ENCODE results near the gene FADS1. TPM values are rescaled to one million over a fixed set of nuclear protein-coding genes. Genes with fewer than 3 reads are reported as not detected.

Gene FADS1
- total and polyA plus RNA-seq, 7 experiments from 2014 or later = 0.62 to 52.1 (median 2.6) TPM; not detected in 1

GRCh38 chr11:61785837-61786402 is 30.9 kb downstream of the FADS1 start:
- CTCF ChIA-PET = no interaction called here
- DNase-seq (no peak), ATAC-seq (no peak)
- Histone ChIP-seq H3K27ac (ENCODE audit: low read depth, low read length) (no peak overlapping the region), H3K4me1 (ENCODE audit: control insufficient read depth in 2 of 2, insufficient read depth in 2 of 2, low read length in 2 of 2) (no peaks in the 10 kb centered on the region), H3K36me3 (ENCODE audit: control insufficient read depth in 2 of 3, insufficient read depth in 3 of 3, low read length in 3 of 3) (peaks cover 3 to 69% (median 8%) of the 10 kb centered on the region in 3 experiments), H3K9me3 (ENCODE audit: control insufficient read depth in 2 of 3, low read length in 3 of 3) (no peaks in the 10 kb centered on the region), H3K4me3 (ENCODE audit: low read length) (no peak overlapping the region), H3K27me3 (ENCODE audit: control insufficient read depth in 2 of 2, insufficient read depth in 2 of 2, low read length in 2 of 2) (no peaks in the 10 kb centered on the region)
- peaks cover 0 to 19% (median 13%) of the 10 kb centered on the region in 7 donors for H3K4me1 Mint-ChIP-seq
- POLR2A ChIA-PET = no interaction called here
- no peak overlapping the region for H3K4me3 Mint-ChIP-seq
- no peak overlapping the region for H3K27ac Mint-ChIP-seq
- H3K9me3 Mint-ChIP-seq = no peaks in the 10 kb centered on the region
- no peaks in the 10 kb centered on the region for H3K27me3 Mint-ChIP-seq
- intact Hi-C loops (cut with micrococcal nuclease) = no loop called here
- peaks cover 0 to 25% (median 6%) of the 10 kb centered on the region in 5 donors for H3K36me3 Mint-ChIP-seq

DNA sequence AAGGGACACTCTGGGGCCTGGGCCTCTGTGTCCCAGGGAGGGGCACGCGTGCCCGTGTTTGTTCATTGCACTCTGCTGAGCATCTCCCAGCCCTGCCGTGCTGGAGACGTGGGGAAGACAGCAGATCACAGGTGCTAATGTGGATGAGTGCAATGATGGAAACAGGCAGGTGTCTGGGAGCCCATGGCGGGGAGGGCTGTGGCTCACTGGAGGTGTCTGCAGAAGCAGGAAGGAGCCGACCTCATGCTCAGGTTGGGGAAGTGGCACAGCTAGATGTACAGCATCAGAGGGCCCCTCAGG is 32.3 kb downstream of the FADS1 start:
- ATAC-seq = no peak
- Histone ChIP-seq H3K9me3 (ENCODE audit: control insufficient read depth in 2 of 3, low read length in 3 of 3) (no peaks in the 10 kb centered on the region), H3K27me3 (ENCODE audit: control insufficient read depth in 2 of 2, insufficient read depth in 2 of 2, low read length in 2 of 2) (no peaks in the 10 kb centered on the region), H3K27ac (ENCODE audit: low read depth, low read length) (no peak overlapping the region), H3K4me1 (ENCODE audit: control insufficient read depth in 2 of 2, insufficient read depth in 2 of 2, low read length in 2 of 2) (no peaks in the 10 kb centered on the region), H3K4me3 (ENCODE audit: low read length) (no peak overlapping the region), H3K36me3 (ENCODE audit: control insufficient read depth in 2 of 3, insufficient read depth in 3 of 3, low read length in 3 of 3) (peaks cover 3 to 59% (median 6%) of the 10 kb centered on the region in 3 experiments)
- intact Hi-C loops (cut with micrococcal nuclease) = no loop called here
- peaks cover 0 to 17% (median 3%) of the 10 kb centered on the region in 5 donors for H3K36me3 Mint-ChIP-seq
- POLR2A ChIA-PET = no interaction called here
- H3K4me3 Mint-ChIP-seq = no peak overlapping the region
- H3K27ac Mint-ChIP-seq = peak overlapping the region in 2 of 9 donors; percentile 20 to 31
- no peak for DNase-seq
- H3K4me1 Mint-ChIP-seq = peaks cover 0 to 7% (median 3%) of the 10 kb centered on the region in 7 donors
- CTCF ChIA-PET = no interaction called here
- no peaks in the 10 kb centered on the region for H3K9me3 Mint-ChIP-seq
- H3K27me3 Mint-ChIP-seq = no peaks in the 10 kb centered on the region

- ATAC-seq = no peak
- H3K9me3 ChIP-seq (ENCODE audit: control insufficient read depth in 2 of 3, low read length in 3 of 3) = no peaks in the 10 kb centered on the region
- no peak overlapping the region for H3K27ac ChIP-seq (ENCODE audit: low read depth, low read length)
- no peaks in the 10 kb centered on the region for H3K4me1 ChIP-seq (ENCODE audit: control insufficient read depth in 2 of 2, insufficient read depth in 2 of 2, low read length in 2 of 2)
- Mint-ChIP-seq H3K4me1 (peaks cover 0 to 4% (median 0%) of the 10 kb centered on the region in 7 donors), H3K4me3 (no peak overlapping the region), H3K36me3 (peaks cover 0 to 13% (median 0%) of the 10 kb centered on the region in 5 donors), H3K9me3 (no peaks in the 10 kb centered on the region), H3K27me3 (no peaks in the 10 kb centered on the region), H3K27ac (peak overlapping the region in 3 of 9 donors; percentile 28 to 55 (median 31))
- no peaks in the 10 kb centered on the region for H3K27me3 ChIP-seq (ENCODE audit: control insufficient read depth in 2 of 2, insufficient read depth in 2 of 2, low read length in 2 of 2)
- intact Hi-C loops (cut with micrococcal nuclease) = no loop called here
- CTCF ChIA-PET = interaction anchor here (0.6 kb wide), 1 partner anchor 1777 kb away, joined by 3 read pairs; no protein-coding TSS in a partner anchor
- no peak overlapping the region for H3K4me3 ChIP-seq (ENCODE audit: low read length)
- no peak for DNase-seq
- POLR2A ChIA-PET = interaction anchor here (0.7 kb wide), 1 partner anchor 631 kb away, joined by 3 read pairs; no protein-coding TSS in a partner anchor
- peaks cover under 1 to 54% (median 3%) of the 10 kb centered on the region in 3 experiments for H3K36me3 ChIP-seq (ENCODE audit: control insufficient read depth in 2 of 3, insufficient read depth in 3 of 3, low read length in 3 of 3)
Observed at GRCh38 chr11:61783717-61784505, 32.9 kb downstream of the FADS1 start.

DNA sequence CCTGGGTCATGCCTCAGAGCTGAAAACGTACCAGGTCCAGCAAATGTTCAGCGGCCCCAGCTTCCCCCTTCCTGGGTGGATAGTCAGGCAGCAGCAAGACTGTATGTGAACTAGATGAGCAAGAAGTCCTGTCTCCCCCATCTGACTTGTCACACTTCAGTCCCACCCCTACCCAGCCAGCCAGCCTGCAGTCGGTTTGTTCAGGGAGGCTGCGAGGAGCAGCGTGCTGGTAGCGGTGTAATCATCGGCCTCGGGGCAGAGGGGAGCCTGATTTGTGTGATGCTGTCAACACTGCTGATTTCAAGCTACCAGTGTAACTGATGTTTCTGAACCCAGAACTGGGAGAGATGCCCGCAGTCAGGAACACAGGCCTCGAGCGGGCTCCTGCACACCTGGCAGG is 34.0 kb downstream of the FADS1 start:
- H3K4me1 Mint-ChIP-seq = peaks cover 0 to 6% (median 3%) of the 10 kb centered on the region in 7 donors
- no peak overlapping the region for H3K4me3 Mint-ChIP-seq
- no peaks in the 10 kb centered on the region for H3K9me3 Mint-ChIP-seq
- no peak overlapping the region for H3K4me3 ChIP-seq (ENCODE audit: low read length)
- peaks cover 0 to 3% (median 0%) of the 10 kb centered on the region in 5 donors for H3K27me3 Mint-ChIP-seq
- no peaks in the 10 kb centered on the region for H3K27me3 ChIP-seq (ENCODE audit: control insufficient read depth in 2 of 2, insufficient read depth in 2 of 2, low read length in 2 of 2)
- H3K9me3 ChIP-seq (ENCODE audit: control insufficient read depth in 2 of 3, low read length in 3 of 3) = no peaks in the 10 kb centered on the region
- H3K36me3 Mint-ChIP-seq = peaks cover 0 to 10% (median 0%) of the 10 kb centered on the region in 5 donors
- intact Hi-C loops (cut with micrococcal nuclease) = no loop called here
- ChIA-PET POLR2A (interaction anchor here (1.0 kb wide), 1 partner anchor 15 kb away, joined by 3 read pairs; no protein-coding TSS in a partner anchor), CTCF (interaction anchor here (0.9 kb wide), 1 partner anchor 15 kb away, joined by 3 read pairs; no protein-coding TSS in a partner anchor)
- no peak overlapping the region for H3K27ac ChIP-seq (ENCODE audit: low read depth, low read length)
- H3K4me1 ChIP-seq (ENCODE audit: control insufficient read depth in 2 of 2, insufficient read depth in 2 of 2, low read length in 2 of 2) = no peaks in the 10 kb centered on the region
- DNase-seq (no peak), ATAC-seq (no peak)
- H3K27ac Mint-ChIP-seq = peak overlapping the region in 1 of 9 donors; percentile 8
- peaks cover 0 to 43% (median 3%) of the 10 kb centered on the region in 3 experiments for H3K36me3 ChIP-seq (ENCODE audit: control insufficient read depth in 2 of 3, insufficient read depth in 3 of 3, low read length in 3 of 3)

GRCh38 chr11:61782299-61782698 is 34.5 kb downstream of the FADS1 start:
- Mint-ChIP-seq H3K9me3 (no peaks in the 10 kb centered on the region), H3K36me3 (peaks cover 0 to 10% (median 0%) of the 10 kb centered on the region in 5 donors), H3K4me3 (no peak overlapping the region), H3K4me1 (peaks cover 0 to 8% (median 5%) of the 10 kb centered on the region in 7 donors), H3K27ac (no peak overlapping the region), H3K27me3 (peaks cover 0 to 5% (median 0%) of the 10 kb centered on the region in 5 donors)
- POLR2A ChIA-PET = interaction anchor here (1.0 kb wide), 1 partner anchor 15 kb away, joined by 3 read pairs; no protein-coding TSS in a partner anchor
- Histone ChIP-seq H3K9me3 (ENCODE audit: control insufficient read depth in 2 of 3, low read length in 3 of 3) (no peaks in the 10 kb centered on the region), H3K27me3 (ENCODE audit: control insufficient read depth in 2 of 2, insufficient read depth in 2 of 2, low read length in 2 of 2) (no peaks in the 10 kb centered on the region), H3K4me1 (ENCODE audit: control insufficient read depth in 2 of 2, insufficient read depth in 2 of 2, low read length in 2 of 2) (peaks cover 0 to 4% of the 10 kb centered on the region in 2 donors), H3K27ac (ENCODE audit: low read depth, low read length) (no peak overlapping the region), H3K4me3 (ENCODE audit: low read length) (no peak overlapping the region), H3K36me3 (ENCODE audit: control insufficient read depth in 2 of 3, insufficient read depth in 3 of 3, low read length in 3 of 3) (peaks cover 0 to 38% (median 3%) of the 10 kb centered on the region in 3 experiments)
- DNase-seq = no peak
- CTCF ChIA-PET = interaction anchor here (0.5 to 0.9 kb wide), 2 partner anchors 15 to 49 kb away, joined by 3 read pairs; no protein-coding TSS in a partner anchor
- intact Hi-C loops (cut with micrococcal nuclease) = no loop called here
- ATAC-seq = no peak

GRCh38 chr11:61781585-61781984 is 35.2 kb downstream of the FADS1 start:
- ATAC-seq (no peak), DNase-seq (no peak)
- H3K36me3 Mint-ChIP-seq = peaks cover 0 to 10% (median 0%) of the 10 kb centered on the region in 5 donors
- Histone ChIP-seq H3K27ac (ENCODE audit: low read depth, low read length) (no peak overlapping the region), H3K4me3 (ENCODE audit: low read length) (no peak overlapping the region), H3K9me3 (ENCODE audit: control insufficient read depth in 2 of 3, low read length in 3 of 3) (no peaks in the 10 kb centered on the region), H3K27me3 (ENCODE audit: control insufficient read depth in 2 of 2, insufficient read depth in 2 of 2, low read length in 2 of 2) (no peaks in the 10 kb centered on the region), H3K4me1 (ENCODE audit: control insufficient read depth in 2 of 2, insufficient read depth in 2 of 2, low read length in 2 of 2) (peaks cover 4% of the 10 kb centered on the region in 2 donors), H3K36me3 (ENCODE audit: control insufficient read depth in 2 of 3, insufficient read depth in 3 of 3, low read length in 3 of 3) (peaks cover 0 to 31% (median 3%) of the 10 kb centered on the region in 3 experiments)
- no peaks in the 10 kb centered on the region for H3K9me3 Mint-ChIP-seq
- ChIA-PET CTCF (no interaction called here), POLR2A (no interaction called here)
- intact Hi-C loops (cut with micrococcal nuclease) = no loop called here
- no peak overlapping the region for H3K4me3 Mint-ChIP-seq
- H3K27me3 Mint-ChIP-seq = peaks cover 0 to 5% (median 0%) of the 10 kb centered on the region in 5 donors
- peaks cover 0 to 11% (median 10%) of the 10 kb centered on the region in 7 donors for H3K4me1 Mint-ChIP-seq
- no peak overlapping the region for H3K27ac Mint-ChIP-seq

Data from naive thymus-derived CD4-positive, alpha-beta T cell (primary cell).